MCF 10A (cell line): ENCODE results near the gene USH1C. TPM values are rescaled to one million over a fixed set of nuclear protein-coding genes. Genes with fewer than 3 reads are reported as not detected.

Experiments
- BruUV-seq: library from RNA; stranded (reverse); fragments of 400-500 nt; replicated peaks from 2 replicates; lab custom pipeline; 2021; lab: Mats Ljungman, UMichigan
- CTCF ChIA-PET: fragments of 300-600 bp; sonication (Branson Sonifier 250); formaldehyde crosslinking; extraction: SDS; loops from one replicate; lab custom pipeline; 2021; ENCODE audit warnings: antibody characterized with exemption, inconsistent platforms; lab: Yijun Ruan, JAX
- POLR2A ChIA-PET: fragments of 300-600, 350-650 bp; sonication (Branson Sonifier 250); formaldehyde crosslinking; extraction: SDS; loops from one replicate; lab custom pipeline; 2020; ENCODE audit warnings: antibody characterized with exemption, inconsistent platforms; lab: Yijun Ruan, JAX
- DNase-seq: peaks from one replicate; pipeline ENCODE4 v3.0.0-alpha.2; 2018; ENCODE audit not compliant: unreplicated experiment
- H3K27ac Mint-ChIP-seq: one replicate; pipeline ENCODE4 v1.8.0; 2022; ENCODE audit warnings: mild to moderate bottlenecking, low read depth, mixed read lengths; ENCODE audit not compliant: unreplicated experiment
- H3K27me3 Mint-ChIP-seq: one replicate; pipeline ENCODE4 v1.8.0; 2022; ENCODE audit warnings: mixed read lengths; ENCODE audit not compliant: insufficient read depth, unreplicated experiment
- H3K36me3 Mint-ChIP-seq: one replicate; pipeline ENCODE4 v1.8.0; 2022; ENCODE audit warnings: mild to moderate bottlenecking, moderate library complexity, mixed read lengths; ENCODE audit not compliant: insufficient read depth, unreplicated experiment
- H3K4me1 Mint-ChIP-seq: one replicate; pipeline ENCODE4 v1.8.0; 2022; ENCODE audit warnings: mixed read lengths; ENCODE audit not compliant: insufficient read depth, unreplicated experiment
- H3K4me3 Mint-ChIP-seq: one replicate; pipeline ENCODE4 v1.8.0; 2022; ENCODE audit warnings: mild to moderate bottlenecking, moderate library complexity, mixed read lengths; ENCODE audit not compliant: unreplicated experiment
- H3K9me3 Mint-ChIP-seq: one replicate; pipeline ENCODE4 v1.8.0; 2022; ENCODE audit warnings: mixed read lengths; ENCODE audit not compliant: unreplicated experiment
- CTCF ChIP-seq: fragments of 200-600 bp; IDR thresholded peaks from one replicate; pipeline ENCODE4 v1.8.0; 2022; ENCODE audit warnings: antibody characterized with exemption, mild to moderate bottlenecking; ENCODE audit not compliant: unreplicated experiment
- intact Hi-C: fragments of 100-400 bp; cut with micrococcal nuclease; formaldehyde crosslinking; loops from 2 replicates; pipeline ENCODE4 v1.14.1; 2022
- total RNA-seq: library from RNA; stranded (reverse); gene quantifications from 2 replicates; pipeline ENCODE4 v1.2.3, GENCODE V29; 2022

USH1C gene
- total RNA-seq, 1 experiment from 2014 or later = not detected

- H3K9me3 Mint-ChIP-seq = no peaks in the 10 kb centered on the region
- BruUV-seq = no TSS peak
- no peak overlapping the region for H3K27ac Mint-ChIP-seq
- no peak for TF ChIP-seq CTCF
- DNase-seq = no peak
- POLR2A ChIA-PET = no interaction called here
- H3K4me1 Mint-ChIP-seq = no peaks in the 10 kb centered on the region
- no peak overlapping the region for H3K4me3 Mint-ChIP-seq
- peaks cover 33% of the 10 kb centered on the region for H3K27me3 Mint-ChIP-seq
- intact Hi-C loops = no loop called here
- CTCF ChIA-PET = interaction anchor here (0.6 to 3.5 kb wide), 32 partner anchors 8 to 367 kb away, joined by 3 to 68 read pairs (median 6); partner anchors contain the start of genes KCNJ11 and OTOG
- no peaks in the 10 kb centered on the region for H3K36me3 Mint-ChIP-seq
Measured at GRCh38 chr11:17526931-17527627, 17.1 kb downstream of the USH1C start.

GRCh38 chr11:17526326-17526725 lies 17.9 kb downstream of the USH1C start:
- Mint-ChIP-seq H3K4me1 (no peaks in the 10 kb centered on the region), H3K4me3 (no peak overlapping the region), H3K27me3 (peaks cover 26% of the 10 kb centered on the region), H3K9me3 (no peaks in the 10 kb centered on the region), H3K27ac (no peak overlapping the region), H3K36me3 (no peaks in the 10 kb centered on the region)
- no TSS peak for BruUV-seq
- intact Hi-C loops = no loop called here
- ChIA-PET POLR2A (no interaction called here), CTCF (interaction anchor here (0.9 to 2.2 kb wide), 3 partner anchors 140 to 143 kb away, joined by 3 to 11 read pairs (median 7); no protein-coding TSS in a partner anchor)
- no peak for DNase-seq
- no peak for TF ChIP-seq CTCF

- no peaks in the 10 kb centered on the region for H3K4me1 Mint-ChIP-seq
- no peaks in the 10 kb centered on the region for H3K9me3 Mint-ChIP-seq
- no peak overlapping the region for H3K27ac Mint-ChIP-seq
- peaks cover 21% of the 10 kb centered on the region for H3K27me3 Mint-ChIP-seq
- no peak for DNase-seq
- ChIA-PET CTCF (interaction anchor here (0.7 to 1.9 kb wide), 4 partner anchors 11 to 325 kb away, joined by 3 to 7 read pairs (median 4); no protein-coding TSS in a partner anchor), POLR2A (no interaction called here)
- no peak for TF ChIP-seq CTCF
- no peaks in the 10 kb centered on the region for H3K36me3 Mint-ChIP-seq
- H3K4me3 Mint-ChIP-seq = no peak overlapping the region
- intact Hi-C loops = no loop called here
- BruUV-seq = no TSS peak
Measured at GRCh38 chr11:17525570-17525969, 18.6 kb downstream of the USH1C start.

GRCh38 chr11:17524221-17524620 lies 20.0 kb downstream of the USH1C start:
- no TSS peak for BruUV-seq
- no peak for TF ChIP-seq CTCF
- ChIA-PET POLR2A (no interaction called here), CTCF (interaction anchor here (0.9 to 12.6 kb wide), 4 partner anchors 18 to 294 kb away, joined by 3 to 98 read pairs (median 4); no protein-coding TSS in a partner anchor)
- no peak overlapping the region for H3K4me3 Mint-ChIP-seq
- H3K9me3 Mint-ChIP-seq = no peaks in the 10 kb centered on the region
- no peak overlapping the region for H3K27ac Mint-ChIP-seq
- DNase-seq = no peak
- no peaks in the 10 kb centered on the region for H3K36me3 Mint-ChIP-seq
- H3K27me3 Mint-ChIP-seq = peaks cover 19% of the 10 kb centered on the region
- H3K4me1 Mint-ChIP-seq = no peaks in the 10 kb centered on the region
- intact Hi-C loops = no loop called here
